Measurements from ENCODE around the gene SRRM4.

The SRRM4 gene

GRCh38 chr12:119122751-119123150 lies 141.4 kb downstream of the SRRM4 start:
- H4K20me1 ChIP-seq (ENCODE audit: insufficient read depth, low read length): no peaks in the 10 kb centered on the region
- H3K9me2 ChIP-seq (ENCODE audit: low read depth, low read length): no peaks in the 10 kb centered on the region
- H3K4me1 ChIP-seq (ENCODE audit: insufficient read depth, low read length, severe bottlenecking): no peaks in the 10 kb centered on the region
- H3K27me3 ChIP-seq (ENCODE audit: insufficient read depth, low read length): no peaks in the 10 kb centered on the region
- H3K9ac ChIP-seq (ENCODE audit: low read length): no peak overlapping the region
- no peak overlapping the region for H3K4me3 ChIP-seq (ENCODE audit: low read depth, low read length, poor library complexity, severe bottlenecking)
- no peaks in the 10 kb centered on the region for H3F3A ChIP-seq (ENCODE audit: insufficient read depth, low read length)
- H3K36me3 ChIP-seq (ENCODE audit: insufficient read depth, low read length): no peaks in the 10 kb centered on the region
- no peak for TF ChIP-seq EZH2 (IDR thresholded peaks at IDR 0.05; ENCODE audit: borderline replicate concordance, low read length)
- TF ChIP-seq, protein P1, sequence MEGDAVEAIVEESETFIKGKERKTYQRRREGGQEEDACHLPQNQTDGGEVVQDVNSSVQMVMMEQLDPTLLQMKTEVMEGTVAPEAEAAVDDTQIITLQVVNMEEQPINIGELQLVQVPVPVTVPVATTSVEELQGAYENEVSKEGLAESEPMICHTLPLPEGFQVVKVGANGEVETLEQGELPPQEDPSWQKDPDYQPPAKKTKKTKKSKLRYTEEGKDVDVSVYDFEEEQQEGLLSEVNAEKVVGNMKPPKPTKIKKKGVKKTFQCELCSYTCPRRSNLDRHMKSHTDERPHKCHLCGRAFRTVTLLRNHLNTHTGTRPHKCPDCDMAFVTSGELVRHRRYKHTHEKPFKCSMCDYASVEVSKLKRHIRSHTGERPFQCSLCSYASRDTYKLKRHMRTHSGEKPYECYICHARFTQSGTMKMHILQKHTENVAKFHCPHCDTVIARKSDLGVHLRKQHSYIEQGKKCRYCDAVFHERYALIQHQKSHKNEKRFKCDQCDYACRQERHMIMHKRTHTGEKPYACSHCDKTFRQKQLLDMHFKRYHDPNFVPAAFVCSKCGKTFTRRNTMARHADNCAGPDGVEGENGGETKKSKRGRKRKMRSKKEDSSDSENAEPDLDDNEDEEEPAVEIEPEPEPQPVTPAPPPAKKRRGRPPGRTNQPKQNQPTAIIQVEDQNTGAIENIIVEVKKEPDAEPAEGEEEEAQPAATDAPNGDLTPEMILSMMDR (IDR thresholded peaks at IDR 0.05; ENCODE audit: low read length): no peak
- H3K4me2 ChIP-seq (ENCODE audit: low read length): no peak overlapping the region
- H3K27ac ChIP-seq (ENCODE audit: low read depth, low read length, poor library complexity, severe bottlenecking): no peak overlapping the region
- H2AFZ ChIP-seq (ENCODE audit: low read length): no peak overlapping the region
- H3K79me2 ChIP-seq (ENCODE audit: insufficient read depth, low read length): no peaks in the 10 kb centered on the region
- H3K9me3 ChIP-seq (ENCODE audit: low read length): no peaks in the 10 kb centered on the region

- Histone ChIP-seq H3K4me1 (ENCODE audit: insufficient read depth, low read length, severe bottlenecking) (no peaks in the 10 kb centered on the region), H3K9ac (ENCODE audit: low read length) (no peak overlapping the region), H3K27ac (ENCODE audit: low read depth, low read length, poor library complexity, severe bottlenecking) (no peak overlapping the region), H4K20me1 (ENCODE audit: insufficient read depth, low read length) (no peaks in the 10 kb centered on the region), H3K27me3 (ENCODE audit: insufficient read depth, low read length) (no peaks in the 10 kb centered on the region), H3K9me3 (ENCODE audit: low read length) (no peaks in the 10 kb centered on the region), H3K4me3 (ENCODE audit: low read depth, low read length, poor library complexity, severe bottlenecking) (no peak overlapping the region), H3K4me2 (ENCODE audit: low read length) (no peak overlapping the region), H3K36me3 (ENCODE audit: insufficient read depth, low read length) (no peaks in the 10 kb centered on the region), H2AFZ (ENCODE audit: low read length) (no peak overlapping the region), H3K9me2 (ENCODE audit: low read depth, low read length) (no peaks in the 10 kb centered on the region), H3F3A (ENCODE audit: insufficient read depth, low read length) (no peaks in the 10 kb centered on the region), H3K79me2 (ENCODE audit: insufficient read depth, low read length) (no peaks in the 10 kb centered on the region)
- TF ChIP-seq, protein P1 (IDR thresholded peaks at IDR 0.05; ENCODE audit: low read length): no peak
- TF ChIP-seq EZH2 (IDR thresholded peaks at IDR 0.05; ENCODE audit: borderline replicate concordance, low read length): no peak
Observed at GRCh38 chr12:119128527-119128926, 147.2 kb downstream of the SRRM4 start.

- H3K27ac ChIP-seq (ENCODE audit: low read depth, low read length, poor library complexity, severe bottlenecking): no peak overlapping the region
- H3K9me3 ChIP-seq (ENCODE audit: low read length): no peaks in the 10 kb centered on the region
- no peaks in the 10 kb centered on the region for H3K9me2 ChIP-seq (ENCODE audit: low read depth, low read length)
- H3K36me3 ChIP-seq (ENCODE audit: insufficient read depth, low read length): no peaks in the 10 kb centered on the region
- no peaks in the 10 kb centered on the region for H3F3A ChIP-seq (ENCODE audit: insufficient read depth, low read length)
- H3K4me3 ChIP-seq (ENCODE audit: low read depth, low read length, poor library complexity, severe bottlenecking): no peak overlapping the region
- no peak overlapping the region for H3K4me2 ChIP-seq (ENCODE audit: low read length)
- no peaks in the 10 kb centered on the region for H3K79me2 ChIP-seq (ENCODE audit: insufficient read depth, low read length)
- no peaks in the 10 kb centered on the region for H4K20me1 ChIP-seq (ENCODE audit: insufficient read depth, low read length)
- no peak overlapping the region for H2AFZ ChIP-seq (ENCODE audit: low read length)
- H3K9ac ChIP-seq (ENCODE audit: low read length): no peak overlapping the region
- no peaks in the 10 kb centered on the region for H3K27me3 ChIP-seq (ENCODE audit: insufficient read depth, low read length)
- TF ChIP-seq EZH2 (IDR thresholded peaks at IDR 0.05; ENCODE audit: borderline replicate concordance, low read length): no peak
- TF ChIP-seq, protein P1 (IDR thresholded peaks at IDR 0.05; ENCODE audit: low read length): no peak
- H3K4me1 ChIP-seq (ENCODE audit: insufficient read depth, low read length, severe bottlenecking): no peaks in the 10 kb centered on the region
Observed at GRCh38 chr12:119129827-119130434, 148.6 kb downstream of the SRRM4 start.

Data from OCI-LY1 (cell line).